Epithelial cell of esophagus (primary cell): Measurements from ENCODE around the gene HOXA3.
A peak's percentile ranks its signal among the peaks of the same experiment; 100 is the strongest.

Experiments used
- DNase-seq: peaks from one replicate; pipeline ENCODE4 v3.0.0; 2010; ENCODE audit warnings: low read depth
- H3K4me3 ChIP-seq: 2 replicates; pipeline ENCODE4 v1.5.1; 2011; ENCODE audit warnings: mild to moderate bottlenecking, low read length, control low read depth
- TF ChIP-seq, protein P1 (sequence below): IDR thresholded peaks from 2 replicates; pipeline ENCODE4 v1.5.1; 2011; ENCODE audit warnings: low read depth, mild to moderate bottlenecking, low read length, control low read depth, inconsistent platforms; ENCODE audit not compliant: insufficient read depth; ENCODE audit errors: missing control alignments

HOXA3 gene

DNA sequence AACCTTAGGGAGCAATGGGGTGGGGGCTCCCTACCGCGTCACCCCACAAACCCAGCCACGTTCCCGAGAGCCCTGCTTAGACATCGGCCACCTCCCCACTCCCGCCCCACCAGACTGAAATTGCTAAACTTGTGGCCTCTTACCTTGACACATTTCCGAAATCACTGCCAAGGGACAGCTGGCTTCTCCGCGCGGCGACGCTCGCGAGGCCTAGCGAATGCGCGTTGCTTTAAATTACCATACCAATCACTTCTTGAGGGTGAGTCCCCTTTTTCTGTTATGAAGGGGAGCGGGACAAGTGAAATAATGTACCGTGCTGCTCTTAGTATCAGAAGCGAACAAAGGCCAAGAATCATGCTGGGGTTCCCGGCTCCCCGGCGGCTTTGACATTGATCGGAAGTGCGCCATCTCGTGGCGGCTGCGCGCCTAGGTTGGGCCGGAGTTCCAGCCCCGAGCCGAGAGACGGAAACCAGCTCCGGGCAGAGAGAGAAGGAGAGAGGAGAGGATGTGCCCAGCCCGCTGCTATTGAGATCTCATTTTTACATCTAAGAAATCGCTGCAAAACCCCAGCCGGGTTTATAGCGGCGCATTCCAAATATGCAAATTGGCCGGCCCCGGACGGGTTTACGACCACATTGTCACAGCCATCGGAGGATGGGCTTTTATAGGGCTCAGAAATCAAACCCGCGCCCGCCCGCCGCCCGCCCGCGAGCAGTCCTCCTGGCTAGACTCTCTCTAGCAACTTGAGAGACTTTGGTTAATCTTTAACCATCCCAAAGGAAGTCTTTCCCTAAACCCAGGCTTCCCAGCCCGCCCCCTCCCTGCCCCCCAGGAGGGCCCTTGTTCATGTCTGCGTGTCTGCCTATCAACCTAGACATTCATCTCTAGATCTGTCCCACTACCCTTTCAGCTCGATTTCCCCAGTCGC lies 27.4 kb upstream of the HOXA3 start:
- no peak overlapping the region for H3K4me3 ChIP-seq
- DNase-seq = peak; percentile 57
- TF ChIP-seq, protein P1, sequence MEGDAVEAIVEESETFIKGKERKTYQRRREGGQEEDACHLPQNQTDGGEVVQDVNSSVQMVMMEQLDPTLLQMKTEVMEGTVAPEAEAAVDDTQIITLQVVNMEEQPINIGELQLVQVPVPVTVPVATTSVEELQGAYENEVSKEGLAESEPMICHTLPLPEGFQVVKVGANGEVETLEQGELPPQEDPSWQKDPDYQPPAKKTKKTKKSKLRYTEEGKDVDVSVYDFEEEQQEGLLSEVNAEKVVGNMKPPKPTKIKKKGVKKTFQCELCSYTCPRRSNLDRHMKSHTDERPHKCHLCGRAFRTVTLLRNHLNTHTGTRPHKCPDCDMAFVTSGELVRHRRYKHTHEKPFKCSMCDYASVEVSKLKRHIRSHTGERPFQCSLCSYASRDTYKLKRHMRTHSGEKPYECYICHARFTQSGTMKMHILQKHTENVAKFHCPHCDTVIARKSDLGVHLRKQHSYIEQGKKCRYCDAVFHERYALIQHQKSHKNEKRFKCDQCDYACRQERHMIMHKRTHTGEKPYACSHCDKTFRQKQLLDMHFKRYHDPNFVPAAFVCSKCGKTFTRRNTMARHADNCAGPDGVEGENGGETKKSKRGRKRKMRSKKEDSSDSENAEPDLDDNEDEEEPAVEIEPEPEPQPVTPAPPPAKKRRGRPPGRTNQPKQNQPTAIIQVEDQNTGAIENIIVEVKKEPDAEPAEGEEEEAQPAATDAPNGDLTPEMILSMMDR = peak; percentile 76

GRCh38 chr7:27179030-27179429 lies 26.6 kb upstream of the HOXA3 start:
- DNase-seq = no peak
- TF ChIP-seq, protein P1 = no peak
- no peak overlapping the region for H3K4me3 ChIP-seq

- DNase-seq = no peak
- H3K4me3 ChIP-seq = no peak overlapping the region
- TF ChIP-seq, protein P1 = no peak
Observed at GRCh38 chr7:27178366-27178765, 26.0 kb upstream of the HOXA3 start.

DNA sequence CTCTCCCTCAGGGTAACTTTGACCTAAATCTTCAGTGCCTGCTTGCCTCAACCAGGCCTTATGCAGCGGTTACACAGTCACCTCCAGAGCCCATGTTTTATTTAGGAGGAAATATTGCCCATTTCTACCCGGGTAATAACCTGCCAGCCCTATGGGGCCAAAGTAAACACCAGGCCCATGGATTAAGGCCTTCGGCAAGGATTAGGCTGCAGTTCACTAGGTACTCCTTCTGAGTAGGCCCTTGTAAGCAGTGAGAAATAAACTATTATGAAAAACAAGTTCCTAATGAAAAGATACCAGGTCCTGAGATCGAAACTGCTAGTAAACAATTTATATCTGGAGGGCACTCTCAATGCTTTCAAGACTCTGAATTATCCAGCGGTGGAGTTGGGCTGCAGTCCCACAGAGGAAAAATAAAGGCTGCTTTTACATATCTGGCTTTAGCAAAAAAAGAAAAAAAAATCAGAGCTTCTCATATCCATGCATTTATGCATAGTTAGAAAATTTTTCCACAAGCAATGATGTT lies 25.5 kb upstream of the HOXA3 start:
- no peak overlapping the region for H3K4me3 ChIP-seq
- no peak for DNase-seq
- TF ChIP-seq, protein P1 = no peak

DNA sequence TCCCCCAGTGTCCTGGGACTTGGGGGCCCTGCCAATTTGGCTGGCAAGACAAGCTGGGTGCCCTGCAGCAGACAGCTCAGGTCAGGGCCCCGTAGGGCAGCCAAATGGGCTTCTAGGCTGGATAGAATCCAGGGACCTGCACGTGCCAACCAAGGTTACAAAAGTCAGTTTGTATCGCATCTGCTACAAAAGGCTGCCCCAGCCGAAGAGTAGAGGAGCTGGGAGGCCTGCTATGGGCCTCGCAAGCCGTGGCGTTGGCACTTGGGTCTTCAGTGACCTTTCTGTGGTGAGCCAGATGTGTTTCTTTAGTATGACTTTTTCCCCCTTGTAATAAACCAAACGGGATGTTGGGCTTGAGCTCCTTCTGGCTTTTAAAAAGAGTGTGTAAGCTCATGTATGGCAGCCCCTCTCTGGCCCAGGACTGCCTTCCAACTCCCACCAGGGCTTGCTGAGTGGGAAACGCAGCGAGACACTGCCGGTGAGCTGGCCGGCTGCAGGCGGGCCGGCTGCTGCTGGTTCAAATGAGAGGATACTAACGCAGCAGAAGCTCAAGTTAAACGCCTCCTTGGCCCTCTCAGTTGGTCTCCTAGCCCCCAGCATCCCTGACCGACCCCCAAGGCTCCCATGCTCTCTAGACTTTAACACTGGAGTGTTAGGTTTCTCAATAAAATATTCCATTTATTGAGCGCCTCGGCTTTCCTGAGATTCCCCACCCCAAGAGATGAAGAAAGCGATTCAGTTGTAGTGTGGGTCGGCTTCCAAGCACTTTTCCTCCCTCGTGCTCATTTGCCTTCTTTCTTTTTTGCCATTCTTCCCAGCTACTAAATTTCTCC lies 24.8 kb upstream of the HOXA3 start:
- no peak for DNase-seq
- TF ChIP-seq, protein P1 = no peak
- H3K4me3 ChIP-seq = no peak overlapping the region

DNA sequence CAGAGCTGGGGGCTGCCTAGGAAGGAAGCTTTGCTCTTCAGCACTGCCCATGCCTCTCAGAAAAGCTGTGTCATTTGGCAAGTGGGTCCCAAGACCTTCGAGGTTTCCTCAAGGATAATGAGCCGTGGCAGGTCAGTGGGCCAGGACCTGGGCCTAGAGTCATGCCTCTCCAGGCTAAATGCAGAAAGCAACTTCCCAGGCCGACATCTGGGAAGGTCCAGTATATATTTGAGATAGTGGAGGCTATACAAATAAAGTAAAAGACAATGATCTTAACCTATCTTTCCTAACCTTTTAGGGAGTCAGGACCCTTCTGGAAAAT lies 24.1 kb upstream of the HOXA3 start:
- TF ChIP-seq, protein P1 = no peak
- no peak overlapping the region for H3K4me3 ChIP-seq
- DNase-seq = no peak
